ENCODE measurements around the gene SYT9. TPM values are rescaled to one million over a fixed set of nuclear protein-coding genes. Genes with fewer than 3 reads are reported as not detected.

The SYT9 gene
- total RNA-seq, 1 donor from 2014 or later = 2.9 TPM

DNA sequence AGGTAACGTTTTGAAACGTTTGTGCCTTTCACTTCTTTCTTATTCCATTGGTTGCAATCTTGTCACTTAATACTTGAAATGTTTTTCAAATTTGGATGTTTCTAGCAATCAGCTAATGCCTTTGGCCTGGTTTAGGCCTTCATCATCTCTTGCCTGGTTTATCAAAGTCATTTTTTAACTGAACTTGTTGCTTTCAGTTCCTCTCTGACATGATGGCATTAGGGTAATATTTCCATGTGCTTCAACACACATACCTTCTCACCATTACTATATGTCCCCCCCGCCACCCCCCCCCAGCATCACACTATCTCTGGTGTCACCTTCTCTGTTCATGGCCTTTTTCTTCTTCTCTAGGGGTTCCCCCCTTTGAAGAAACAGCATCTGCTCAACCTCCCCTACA is 1.5 kb upstream of the SYT9 start:
- intact Hi-C loops (cut with DNase I) = no loop called here
- Histone ChIP-seq H3K4me1 (peaks cover 13% of the 10 kb centered on the region), H3K4me3 (no peak overlapping the region), H3K27me3 (no peaks in the 10 kb centered on the region), H3K36me3 (no peaks in the 10 kb centered on the region), H3K9me3 (no peaks in the 10 kb centered on the region), H3K27ac (no peak overlapping the region)
- TF ChIP-seq CTCF (IDR thresholded peaks at IDR 0.05) (no peak), POLR2AphosphoS5 (IDR thresholded peaks at IDR 0.05; ENCODE audit: insufficient read depth in 1 of 2, low read depth in 1 of 2) (no peak), POLR2A (IDR thresholded peaks at IDR 0.05) (no peak)
- no peak for DNase-seq (ENCODE audit: extremely low spot score in 2 of 2)

DNA sequence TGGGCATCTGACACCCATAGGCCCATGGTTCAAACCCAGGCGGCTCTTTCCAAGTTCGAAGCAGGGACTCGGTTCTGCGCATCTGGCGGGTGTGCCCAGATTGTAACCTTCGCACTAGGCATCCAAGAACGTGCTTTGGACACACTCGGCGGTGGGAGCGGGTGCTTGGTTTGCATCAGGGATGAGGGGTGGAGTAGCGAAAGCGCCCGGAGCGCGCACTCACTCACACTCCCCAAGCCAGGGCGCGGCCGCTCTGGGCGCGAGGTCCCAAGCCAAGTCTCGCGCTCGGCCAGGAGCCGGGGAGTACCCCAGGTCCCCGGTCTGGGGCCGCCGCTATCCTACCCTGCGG is 243 bp upstream of the SYT9 start:
- no peaks in the 10 kb centered on the region for H3K27me3 ChIP-seq

DNA sequence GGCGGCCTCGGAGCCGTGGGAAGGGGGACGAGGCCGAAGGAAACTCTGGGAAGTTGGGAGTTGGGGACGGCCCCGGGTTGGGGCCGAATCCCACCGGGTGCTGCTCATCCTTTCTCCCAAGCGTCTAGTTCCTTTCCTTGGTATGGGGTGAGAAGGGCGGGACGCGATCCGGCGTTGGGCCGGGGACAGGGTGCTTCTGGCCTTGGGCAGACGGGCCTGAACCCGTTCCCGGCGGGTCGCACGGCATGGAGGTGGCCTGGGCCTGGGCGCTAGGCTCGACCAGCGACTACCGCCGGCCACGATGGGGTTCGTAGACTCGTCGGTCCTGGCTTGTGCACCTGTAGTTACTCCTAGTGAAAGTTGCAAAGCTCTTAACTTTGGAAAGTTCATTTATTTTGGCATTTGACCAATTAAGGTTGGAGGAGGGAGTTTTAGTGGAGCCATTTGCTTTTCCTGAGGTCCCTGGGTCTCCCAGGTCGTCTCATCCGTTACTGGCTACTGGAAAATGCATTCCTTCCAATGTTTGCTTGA is 1.0 kb downstream of the SYT9 start:
- H3K4me3 ChIP-seq = peak overlapping the region; percentile 42 to 47
- H3K27me3 ChIP-seq = no peaks in the 10 kb centered on the region
- no peaks in the 10 kb centered on the region for H3K9me3 ChIP-seq
- H3K4me1 ChIP-seq = peaks cover 13% of the 10 kb centered on the region
- intact Hi-C loops (cut with DNase I) = no loop called here
- DNase-seq (ENCODE audit: extremely low spot score in 2 of 2) = no peak
- TF ChIP-seq CTCF (IDR thresholded peaks at IDR 0.05) (no peak), POLR2AphosphoS5 (IDR thresholded peaks at IDR 0.05; ENCODE audit: insufficient read depth in 1 of 2, low read depth in 1 of 2) (no peak), POLR2A (IDR thresholded peaks at IDR 0.05) (no peak)
- H3K27ac ChIP-seq = no peak overlapping the region
- no peaks in the 10 kb centered on the region for H3K36me3 ChIP-seq

More for the DNA sequence above, 243 bp upstream of the SYT9 start:
- no peak for DNase-seq (ENCODE audit: extremely low spot score in 2 of 2)
- peak overlapping the region; percentile 42 to 47 for H3K4me3 ChIP-seq
- H3K4me1 ChIP-seq = peaks cover 13% of the 10 kb centered on the region
- TF ChIP-seq POLR2A (IDR thresholded peaks at IDR 0.05) = no peak
- no peak for TF ChIP-seq POLR2AphosphoS5 (IDR thresholded peaks at IDR 0.05; ENCODE audit: insufficient read depth in 1 of 2, low read depth in 1 of 2)
- no peak for TF ChIP-seq CTCF (IDR thresholded peaks at IDR 0.05)
- H3K27ac ChIP-seq = no peak overlapping the region
- H3K9me3 ChIP-seq = no peaks in the 10 kb centered on the region
- H3K36me3 ChIP-seq = no peaks in the 10 kb centered on the region
- intact Hi-C loops (cut with DNase I) = no loop called here

DNA sequence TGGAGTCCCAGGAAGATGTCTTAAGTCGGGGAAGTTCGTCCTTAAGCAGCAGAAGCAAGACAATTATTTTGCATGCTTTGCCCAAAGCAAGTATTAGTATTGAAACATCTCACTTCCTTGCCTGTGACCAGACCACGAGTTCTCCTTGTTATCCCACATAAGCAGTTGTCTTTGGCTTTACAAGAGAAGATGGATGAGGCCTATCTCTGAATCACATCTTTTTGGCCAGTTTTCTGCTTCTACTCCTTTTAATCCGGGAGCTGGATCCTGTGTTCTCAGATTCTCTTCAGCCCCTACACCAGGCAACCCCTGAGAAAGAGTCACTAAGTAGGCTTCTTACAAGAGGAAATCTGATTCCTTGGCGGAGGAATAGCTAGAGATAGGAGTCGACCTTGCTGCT is 2.1 kb downstream of the SYT9 start:
- H3K36me3 ChIP-seq = no peaks in the 10 kb centered on the region
- no peak for TF ChIP-seq POLR2A (IDR thresholded peaks at IDR 0.05)
- TF ChIP-seq CTCF (IDR thresholded peaks at IDR 0.05) = no peak
- TF ChIP-seq POLR2AphosphoS5 (IDR thresholded peaks at IDR 0.05; ENCODE audit: insufficient read depth in 1 of 2, low read depth in 1 of 2) = no peak
- no peaks in the 10 kb centered on the region for H3K27me3 ChIP-seq
- H3K4me3 ChIP-seq = no peak overlapping the region
- DNase-seq (ENCODE audit: extremely low spot score in 2 of 2) = no peak
- H3K27ac ChIP-seq = no peak overlapping the region
- peaks cover 13% of the 10 kb centered on the region for H3K4me1 ChIP-seq
- intact Hi-C loops (cut with DNase I) = no loop called here
- H3K9me3 ChIP-seq = no peaks in the 10 kb centered on the region

DNA sequence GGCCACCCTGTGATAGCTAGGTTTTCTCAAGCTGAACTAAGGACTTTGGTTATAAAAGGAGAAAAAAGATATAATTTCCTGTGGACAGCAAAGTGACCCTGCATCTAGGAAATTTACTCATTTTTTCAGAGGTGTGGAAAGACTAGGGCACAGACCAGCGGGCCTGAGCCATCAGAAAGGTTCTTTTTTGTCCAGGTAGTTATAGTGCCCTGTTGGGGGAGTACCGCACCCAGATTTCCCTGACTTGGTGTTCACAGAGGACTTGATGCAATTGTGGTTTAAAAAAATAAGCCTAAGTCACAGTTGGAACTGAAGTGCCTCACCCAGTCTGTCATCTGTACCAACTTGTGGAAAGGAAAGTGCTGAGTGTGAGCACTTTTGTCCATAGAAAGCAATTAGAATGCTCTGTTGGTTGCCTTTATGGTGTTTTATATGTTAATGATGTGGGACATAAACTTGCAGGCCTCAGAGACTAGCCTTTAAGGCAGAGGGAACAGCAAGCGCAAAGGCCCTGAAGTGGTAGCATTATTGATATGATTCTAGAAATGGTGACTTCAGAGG is 3.1 kb downstream of the SYT9 start:
- TF ChIP-seq POLR2A (IDR thresholded peaks at IDR 0.05) (no peak), POLR2AphosphoS5 (IDR thresholded peaks at IDR 0.05; ENCODE audit: insufficient read depth in 1 of 2, low read depth in 1 of 2) (no peak), CTCF (IDR thresholded peaks at IDR 0.05) (no peak)
- H3K4me1 ChIP-seq = peaks cover 13% of the 10 kb centered on the region
- DNase-seq (ENCODE audit: extremely low spot score in 2 of 2) = no peak
- H3K27ac ChIP-seq = no peak overlapping the region
- intact Hi-C loops (cut with DNase I) = no loop called here
- H3K4me3 ChIP-seq = no peak overlapping the region
- H3K36me3 ChIP-seq = no peaks in the 10 kb centered on the region
- no peaks in the 10 kb centered on the region for H3K9me3 ChIP-seq
- H3K27me3 ChIP-seq = no peaks in the 10 kb centered on the region

All from vagina (tissue), 2 donors.